ENCODE results near the gene TMEM253. TPM values are rescaled to one million over a fixed set of nuclear protein-coding genes. Genes with fewer than 3 reads are reported as not detected.

Gene TMEM253
- total and polyA plus RNA-seq, 9 of the 15 experiments (the other 6 are each of a cell fraction or from before 2014, with no cell fraction given) = 0.11 to 0.61 (median 0.26) TPM; not detected in 3

DNA sequence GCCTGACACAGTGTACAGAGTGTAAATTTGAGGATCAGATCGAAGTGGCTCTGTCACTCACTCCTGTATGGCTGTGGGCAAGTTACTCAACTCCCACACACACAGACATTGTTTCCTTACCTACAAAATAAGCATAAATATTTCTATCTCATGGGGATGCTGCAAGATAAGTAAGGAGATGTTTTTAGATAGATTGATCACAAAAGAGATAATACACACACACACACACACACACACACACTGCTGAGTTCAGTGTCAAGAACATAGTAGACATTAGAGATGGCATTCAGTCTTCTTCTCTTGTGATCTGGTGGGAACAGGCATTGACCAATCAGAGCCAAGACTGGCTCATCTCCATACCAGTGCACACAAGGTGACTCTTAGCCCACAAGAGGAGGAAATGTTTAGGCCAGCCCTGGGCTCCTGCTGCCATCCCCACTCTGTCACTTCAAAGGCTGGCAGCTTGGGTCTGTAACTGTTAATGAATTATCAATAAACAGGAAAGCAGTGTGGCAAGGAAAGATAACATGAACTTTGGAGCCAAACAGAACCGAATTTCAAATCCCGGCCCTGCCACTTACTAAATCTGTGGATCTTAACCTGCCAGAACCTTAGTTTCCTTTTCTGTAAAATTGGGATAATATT, 46.6 kb upstream of the TMEM253 start:
- no peak for FAIRE-seq
- in situ Hi-C loops (cut with MboI) = no loop called here
- Histone ChIP-seq H3K79me2 (ENCODE audit: control insufficient read depth, insufficient read depth, low read length) (no peaks in the 10 kb centered on the region), H4K20me1 (replicated peaks; ENCODE audit: control insufficient read depth, insufficient read depth, low read length) (no peaks in the 10 kb centered on the region), H3K9me1 (ENCODE audit: control insufficient read depth, insufficient read depth, low read length) (no peaks in the 10 kb centered on the region), H3K4me2 (ENCODE audit: insufficient read depth, low read length) (no peak overlapping the region), H3K36me3 (ENCODE audit: control insufficient read depth, insufficient read depth, low read length) (no peaks in the 10 kb centered on the region), H3K9me3 (replicated peaks; ENCODE audit: control insufficient read depth, insufficient read depth, low read depth, low read length) (no peaks in the 10 kb centered on the region), H3K4me1 (replicated peaks in 1 of 2; ENCODE audit: control insufficient read depth in 2 of 2, insufficient read depth in 2 of 2, low read length in 2 of 2) (no peaks in the 10 kb centered on the region; a peak in 1 of 5 replicates), H2AFZ (ENCODE audit: low read depth, low read length) (no peak overlapping the region), H3K9ac (ENCODE audit: insufficient read depth in 1 of 2, low read depth in 2 of 2, low read length in 2 of 2) (no peak overlapping the region), H3K27ac (ENCODE audit: extremely low read depth, low read depth, low read length) (no peak overlapping the region), H3K27me3 (ENCODE audit: control insufficient read depth in 2 of 2, insufficient read depth in 2 of 2, low read length in 2 of 2) (no peaks in the 10 kb centered on the region), H3K4me3 (no peak overlapping the region)
- BruUV-seq (replicated peaks) = no TSS peak
- TF ChIP-seq HDAC8 (tag; IDR thresholded peaks at IDR 0.05) (no peak), MEF2A (IDR thresholded peaks at IDR 0.05; ENCODE audit: control insufficient read depth, low read depth, low read length) (no peak), NFYB (IDR thresholded peaks at IDR 0.05; ENCODE audit: extremely low read depth, insufficient read length) (peak; percentile 40), SMARCE1 (IDR thresholded peaks at IDR 0.05) (no peak), FOXA3 (CRISPR knock-in tag; conservative IDR thresholded peaks at IDR 0.05 in 1 of 2, IDR thresholded peaks at IDR 0.05 in 1 of 2) (no peak)
- TF ChIP-seq, protein P1, sequence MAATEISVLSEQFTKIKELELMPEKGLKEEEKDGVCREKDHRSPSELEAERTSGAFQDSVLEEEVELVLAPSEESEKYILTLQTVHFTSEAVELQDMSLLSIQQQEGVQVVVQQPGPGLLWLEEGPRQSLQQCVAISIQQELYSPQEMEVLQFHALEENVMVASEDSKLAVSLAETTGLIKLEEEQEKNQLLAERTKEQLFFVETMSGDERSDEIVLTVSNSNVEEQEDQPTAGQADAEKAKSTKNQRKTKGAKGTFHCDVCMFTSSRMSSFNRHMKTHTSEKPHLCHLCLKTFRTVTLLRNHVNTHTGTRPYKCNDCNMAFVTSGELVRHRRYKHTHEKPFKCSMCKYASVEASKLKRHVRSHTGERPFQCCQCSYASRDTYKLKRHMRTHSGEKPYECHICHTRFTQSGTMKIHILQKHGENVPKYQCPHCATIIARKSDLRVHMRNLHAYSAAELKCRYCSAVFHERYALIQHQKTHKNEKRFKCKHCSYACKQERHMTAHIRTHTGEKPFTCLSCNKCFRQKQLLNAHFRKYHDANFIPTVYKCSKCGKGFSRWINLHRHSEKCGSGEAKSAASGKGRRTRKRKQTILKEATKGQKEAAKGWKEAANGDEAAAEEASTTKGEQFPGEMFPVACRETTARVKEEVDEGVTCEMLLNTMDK (IDR thresholded peaks at IDR 0.05; ENCODE audit: borderline replicate concordance, insufficient read depth, low read depth, low read length, poor library complexity, severe bottlenecking) = no peak
- no peak; the same call in 2 of the 3 replicates for ATAC-seq
- intact Hi-C loops (cut with micrococcal nuclease) = no loop called here
- 32% methylated on average over 3 of the region's 3 CpGs for WGBS (ENCODE audit: insufficient coverage, low coverage, missing lambda C conversion rate)
- ChIA-PET POLR2A (no interaction called here), CTCF (ENCODE audit: low intra/inter-chr PET ratio) (no interaction called here)
- no peak for DNase-seq (ENCODE audit: extremely low read depth in 1 of 4, low spot score in 3 of 4)

Measured in K562 (cell line).